ENCODE results near the gene ADAM19. TPM values are rescaled to one million over a fixed set of nuclear protein-coding genes. Genes with fewer than 3 reads are reported as not detected.

ADAM19 gene, protein sequence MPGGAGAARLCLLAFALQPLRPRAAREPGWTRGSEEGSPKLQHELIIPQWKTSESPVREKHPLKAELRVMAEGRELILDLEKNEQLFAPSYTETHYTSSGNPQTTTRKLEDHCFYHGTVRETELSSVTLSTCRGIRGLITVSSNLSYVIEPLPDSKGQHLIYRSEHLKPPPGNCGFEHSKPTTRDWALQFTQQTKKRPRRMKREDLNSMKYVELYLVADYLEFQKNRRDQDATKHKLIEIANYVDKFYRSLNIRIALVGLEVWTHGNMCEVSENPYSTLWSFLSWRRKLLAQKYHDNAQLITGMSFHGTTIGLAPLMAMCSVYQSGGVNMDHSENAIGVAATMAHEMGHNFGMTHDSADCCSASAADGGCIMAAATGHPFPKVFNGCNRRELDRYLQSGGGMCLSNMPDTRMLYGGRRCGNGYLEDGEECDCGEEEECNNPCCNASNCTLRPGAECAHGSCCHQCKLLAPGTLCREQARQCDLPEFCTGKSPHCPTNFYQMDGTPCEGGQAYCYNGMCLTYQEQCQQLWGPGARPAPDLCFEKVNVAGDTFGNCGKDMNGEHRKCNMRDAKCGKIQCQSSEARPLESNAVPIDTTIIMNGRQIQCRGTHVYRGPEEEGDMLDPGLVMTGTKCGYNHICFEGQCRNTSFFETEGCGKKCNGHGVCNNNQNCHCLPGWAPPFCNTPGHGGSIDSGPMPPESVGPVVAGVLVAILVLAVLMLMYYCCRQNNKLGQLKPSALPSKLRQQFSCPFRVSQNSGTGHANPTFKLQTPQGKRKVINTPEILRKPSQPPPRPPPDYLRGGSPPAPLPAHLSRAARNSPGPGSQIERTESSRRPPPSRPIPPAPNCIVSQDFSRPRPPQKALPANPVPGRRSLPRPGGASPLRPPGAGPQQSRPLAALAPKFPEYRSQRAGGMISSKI
- 1 to 10 TPM in 2 of 3 donors, under 1 TPM in 1; 0.60 to 4.9 (median 2.5) TPM for polyA plus RNA-seq

DNA sequence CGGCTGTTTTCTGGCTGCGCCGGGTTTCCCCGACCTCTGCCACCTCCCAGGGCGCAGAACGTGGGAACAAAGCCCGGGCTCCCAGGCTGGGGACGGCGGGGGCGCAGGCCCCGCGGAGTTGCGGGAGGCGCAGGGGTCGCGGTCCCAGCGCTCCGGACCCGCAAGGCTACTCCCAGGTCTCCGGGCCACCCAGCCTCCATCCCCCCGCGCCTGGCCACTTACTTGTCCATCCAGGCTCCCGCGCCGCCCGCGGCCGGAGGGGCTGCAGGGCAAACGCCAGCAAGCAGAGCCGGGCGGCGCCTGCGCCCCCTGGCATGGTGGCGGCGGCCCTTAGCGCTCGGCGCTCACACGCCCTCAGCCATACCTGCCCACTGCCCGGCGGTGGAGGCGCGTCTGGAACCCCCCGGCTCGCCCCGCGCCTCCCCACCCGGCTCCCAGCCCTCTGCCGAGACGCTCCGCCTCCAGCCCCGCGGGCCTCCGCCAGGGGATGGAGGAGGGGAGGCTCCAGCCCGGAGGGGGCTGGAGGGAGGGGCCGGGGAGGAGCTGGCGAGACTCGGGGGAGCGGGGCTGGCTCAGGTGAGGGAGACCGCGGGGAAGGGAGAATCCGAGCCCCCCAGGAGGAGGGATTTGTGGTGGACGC, at the start of gene ADAM19:
TSS of gene ADAM19 (minus strand) at position 395 of the 640 bp plus-strand sequence. CDS start at position 316, 79 bp downstream.
- no peak within 1 kb of the TSS for H3K27ac ChIP-seq (ENCODE audit: low read depth, low read length)
- WGBS, 3 donors: 0 to 1% (median 1%) methylated on average over 39 to 63 of the region's 63 CpGs

DNA sequence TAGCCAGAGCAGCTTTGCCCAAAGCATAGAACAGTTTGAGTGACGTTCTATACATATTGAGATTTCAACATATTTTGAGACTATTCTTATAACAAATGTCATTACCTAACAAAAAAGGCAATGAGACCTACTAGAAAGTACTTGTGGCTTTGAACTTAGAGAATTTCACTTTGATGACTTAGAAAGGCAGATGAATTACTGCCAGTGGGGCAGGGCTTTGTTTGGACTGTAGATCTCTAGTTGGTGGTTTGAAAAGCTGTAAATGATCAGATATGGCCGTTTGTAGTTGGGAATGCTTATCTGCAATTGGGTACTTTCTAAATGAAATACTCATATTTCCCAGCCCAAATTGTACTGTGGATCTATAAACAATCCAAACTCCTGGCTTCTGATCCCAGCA, 48.6 kb upstream of the ADAM19 start:
- no peak overlapping the region for H3K27ac ChIP-seq (ENCODE audit: low read depth, low read length)
- 22 to 60% (median 49%) methylated on average over 2 of the region's 2 CpGs for WGBS, 3 donors

DNA sequence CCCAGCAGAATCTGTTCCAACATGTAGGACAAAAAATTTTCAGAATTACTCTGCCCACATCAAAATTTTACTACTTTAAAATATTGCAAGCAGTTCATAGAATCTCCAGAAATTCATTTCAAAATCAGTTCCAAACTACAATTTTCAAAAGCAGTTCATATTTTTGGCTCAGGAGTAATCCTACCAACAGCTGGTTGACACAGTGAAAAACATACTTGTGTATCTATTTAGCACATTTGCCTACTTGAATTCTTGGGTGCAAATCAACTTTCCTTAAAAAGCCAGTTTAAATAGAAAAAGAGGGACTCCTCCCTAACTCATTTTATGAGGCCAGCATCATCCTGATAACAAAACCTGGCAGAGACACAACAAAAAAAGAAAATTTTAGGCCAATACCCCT, 45.2 kb upstream of the ADAM19 start:
- no peak overlapping the region for H3K27ac ChIP-seq (ENCODE audit: low read depth, low read length)

DNA sequence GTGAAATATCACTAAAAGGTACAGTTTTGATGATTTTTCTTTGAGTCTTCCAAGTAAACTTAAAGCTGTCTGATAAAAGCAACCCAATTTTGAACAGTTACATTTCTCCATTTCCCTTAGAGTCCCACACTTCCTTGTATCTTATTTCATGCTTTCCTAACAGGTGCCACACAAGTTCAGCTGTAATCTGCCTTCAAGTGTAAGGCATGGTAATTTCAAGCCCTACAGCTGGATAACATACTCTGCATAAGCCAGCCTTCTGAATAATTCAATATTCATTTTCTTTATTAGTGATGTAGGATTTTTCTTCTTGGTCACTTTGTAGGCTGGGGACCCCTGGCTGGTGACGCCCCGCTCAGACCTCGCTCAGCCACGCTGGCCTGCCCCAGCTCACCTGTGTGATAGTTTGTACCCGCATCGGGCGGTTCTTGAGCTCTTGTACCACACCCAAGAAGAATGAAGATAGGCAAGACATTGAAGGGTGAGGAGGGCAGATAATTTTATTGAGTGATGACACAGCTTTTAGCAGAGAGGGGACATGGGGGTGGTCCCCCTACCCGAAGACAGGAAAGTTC, 42.7 kb upstream of the ADAM19 start:
- WGBS, 3 donors: 97 to 98% (median 97%) methylated on average over 8 of the region's 8 CpGs
- no peak overlapping the region for H3K27ac ChIP-seq (ENCODE audit: low read depth, low read length)

DNA sequence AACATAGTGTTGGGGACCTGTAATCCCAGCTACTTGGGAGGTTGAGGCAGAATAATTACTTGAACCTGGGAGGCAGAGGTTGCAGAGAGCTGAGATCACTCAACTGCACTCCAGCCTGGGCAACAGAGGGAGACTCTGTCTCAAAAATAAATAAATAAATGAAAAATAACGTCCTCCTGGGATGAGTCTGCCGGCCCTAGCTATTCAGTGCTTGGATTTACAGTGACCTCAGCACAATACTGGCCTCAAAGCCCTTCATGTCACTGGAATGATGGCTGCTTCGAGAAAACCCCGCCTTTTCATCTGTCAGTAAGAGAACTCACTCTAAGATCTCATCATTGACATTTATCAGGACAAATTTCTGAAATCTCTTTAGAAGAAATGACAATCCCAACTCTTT, 41.2 kb upstream of the ADAM19 start:
- H3K27ac ChIP-seq (ENCODE audit: low read depth, low read length): no peak overlapping the region
- 75 to 86% (median 81%) methylated on average over 4 of the region's 4 CpGs for WGBS, 3 donors

DNA sequence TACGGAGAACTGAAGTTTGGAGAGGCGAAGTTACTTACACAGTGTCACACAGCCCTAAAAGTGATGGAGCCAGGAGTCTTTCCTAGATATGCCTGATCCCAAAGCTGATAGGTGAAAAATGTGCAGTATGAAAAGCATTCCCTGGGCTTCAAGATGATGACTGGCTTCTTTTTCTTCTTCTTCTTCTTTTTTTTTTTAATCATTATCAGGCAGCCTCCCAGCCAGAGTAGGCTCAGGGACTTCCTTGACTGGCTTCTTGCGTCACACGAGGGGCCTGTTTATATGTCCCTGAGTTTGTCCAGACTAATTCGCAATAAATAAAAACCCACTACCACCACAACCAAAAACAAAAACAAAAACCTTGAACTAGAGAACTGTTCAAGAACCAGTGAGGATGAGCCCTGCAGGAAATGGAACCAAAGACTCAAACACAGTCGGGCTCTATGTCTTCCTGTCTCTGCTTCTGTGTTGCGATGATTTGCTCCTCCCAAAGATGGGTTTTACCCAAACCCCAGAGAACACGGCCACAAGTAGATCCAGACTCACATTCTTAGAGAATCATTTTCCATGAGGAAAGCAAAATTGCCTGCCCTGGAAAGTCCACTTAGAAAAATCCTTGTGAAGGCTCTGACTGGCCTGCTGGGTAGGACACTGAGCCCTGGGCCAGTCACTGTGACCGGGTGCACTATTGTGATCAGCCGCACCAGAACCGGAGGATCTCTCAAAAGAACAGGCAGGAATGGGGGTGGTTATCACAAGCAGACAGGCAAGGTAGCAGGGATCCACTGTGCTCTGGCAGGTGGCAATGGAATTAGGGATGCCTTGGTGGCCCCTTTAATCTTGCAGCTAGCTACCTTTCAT, 38.0 kb upstream of the ADAM19 start:
- no peak overlapping the region for H3K27ac ChIP-seq (ENCODE audit: low read depth, low read length)
- 69 to 82% (median 74%) methylated on average over 11 of the region's 11 CpGs for WGBS, 3 donors

- WGBS, 3 donors: 88 to 94% (median 90%) methylated on average over 5 of the region's 5 CpGs
- no peak overlapping the region for H3K27ac ChIP-seq (ENCODE audit: low read depth, low read length)
Measured at GRCh38 chr5:157612581-157612980, 37.0 kb upstream of the ADAM19 start.

DNA sequence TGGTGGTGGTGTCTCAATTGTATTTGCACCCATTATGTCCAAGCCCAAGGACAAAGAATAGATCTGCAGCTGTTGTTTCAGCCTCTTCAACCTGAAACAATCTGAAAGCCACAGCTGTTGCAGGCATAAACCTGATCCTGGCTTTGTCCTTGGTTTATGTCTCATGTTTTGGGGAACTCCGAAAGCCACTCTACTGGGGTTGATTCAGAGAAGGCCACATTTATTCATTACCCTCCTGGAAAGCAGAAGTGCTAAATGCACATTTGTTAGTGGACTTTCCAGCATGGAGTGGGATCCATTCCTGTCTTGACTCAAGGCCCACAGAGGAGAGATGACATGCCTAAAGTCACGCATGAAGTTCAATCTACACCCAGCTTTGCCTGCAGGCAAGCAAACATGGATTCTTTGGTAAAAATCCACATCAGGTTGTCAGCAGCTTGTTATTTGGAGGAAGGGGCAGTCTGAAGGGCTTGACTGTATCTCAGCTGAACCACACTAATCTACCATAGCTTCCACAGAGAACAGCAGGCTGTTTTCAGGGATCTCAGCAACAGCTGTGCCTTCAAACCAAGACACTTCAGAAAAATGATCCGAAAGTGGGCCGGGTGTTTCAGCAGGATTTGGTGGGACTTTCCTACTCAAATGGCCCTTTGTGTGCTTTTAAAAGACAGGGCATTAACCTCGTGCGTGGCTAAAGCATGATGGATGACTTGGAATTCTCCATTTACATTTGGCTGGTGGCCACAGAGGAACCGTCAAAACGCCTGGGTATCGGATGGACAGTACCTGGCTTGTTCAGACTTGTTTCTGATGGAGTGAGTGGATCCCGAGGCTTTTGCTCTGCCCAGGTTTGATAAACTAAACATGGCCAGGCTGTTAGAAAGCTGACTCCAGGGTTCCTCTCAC, 36.2 kb upstream of the ADAM19 start:
- no peak overlapping the region for H3K27ac ChIP-seq (ENCODE audit: low read depth, low read length)
- 66 to 89% (median 87%) methylated on average over 10 of the region's 10 CpGs for WGBS, 3 donors

- 59 to 85% (median 81%) methylated on average over 5 of the region's 5 CpGs for WGBS, 3 donors
- H3K27ac ChIP-seq (ENCODE audit: low read depth, low read length): no peak overlapping the region
Measured at GRCh38 chr5:157610990-157611389, 35.4 kb upstream of the ADAM19 start.

DNA sequence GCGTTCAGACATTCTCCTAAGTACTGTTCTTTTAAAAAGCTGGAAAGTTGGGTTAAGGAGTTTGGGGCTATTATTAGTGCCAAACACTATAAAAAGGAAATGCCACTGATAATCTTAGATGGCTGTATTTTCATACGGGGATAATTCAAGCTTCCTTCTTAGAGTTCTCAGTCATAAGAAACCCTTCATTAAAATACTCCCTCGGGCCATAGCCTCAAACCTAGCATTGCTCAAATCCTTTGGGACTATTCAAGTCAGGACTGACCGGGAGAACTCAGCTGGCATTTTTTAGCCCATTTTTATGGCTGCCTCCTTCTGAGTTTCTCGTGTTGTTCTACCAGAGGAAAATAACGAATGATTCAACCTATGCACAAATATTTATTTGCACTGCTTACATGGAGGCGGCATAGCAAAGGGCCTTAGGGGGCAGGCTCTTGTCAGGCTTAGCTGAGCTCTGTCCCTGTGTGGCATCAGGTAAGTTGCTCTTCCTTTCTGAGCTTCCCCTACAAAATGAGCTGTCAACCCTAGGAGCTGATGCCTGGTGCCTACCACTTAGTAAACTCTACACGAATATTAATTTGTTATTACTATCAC, 33.5 kb upstream of the ADAM19 start:
- H3K27ac ChIP-seq (ENCODE audit: low read depth, low read length): no peak overlapping the region
- WGBS, 3 donors: 64 to 83% (median 76%) methylated on average over 8 of the region's 8 CpGs

- 55 to 68% (median 62%) methylated on average over 7 of the region's 7 CpGs for WGBS, 3 donors
- no peak overlapping the region for H3K27ac ChIP-seq (ENCODE audit: low read depth, low read length)
Measured at GRCh38 chr5:157607371-157608161, 32.0 kb upstream of the ADAM19 start.

GRCh38 chr5:157606046-157606445, 30.5 kb upstream of the ADAM19 start:
- H3K27ac ChIP-seq (ENCODE audit: low read depth, low read length): no peak overlapping the region
- WGBS, 3 donors: 92 to 98% (median 94%) methylated on average over 2 of the region's 2 CpGs

GRCh38 chr5:157603333-157604190, 28.0 kb upstream of the ADAM19 start:
- 76 to 83% (median 82%) methylated on average over 12 of the region's 12 CpGs for WGBS, 3 donors
- H3K27ac ChIP-seq (ENCODE audit: low read depth, low read length): no peak overlapping the region

- WGBS, 3 donors: 73 to 81% (median 78%) methylated on average over 4 of the region's 4 CpGs
- no peak overlapping the region for H3K27ac ChIP-seq (ENCODE audit: low read depth, low read length)
Measured at GRCh38 chr5:157602505-157602904, 26.9 kb upstream of the ADAM19 start.

DNA sequence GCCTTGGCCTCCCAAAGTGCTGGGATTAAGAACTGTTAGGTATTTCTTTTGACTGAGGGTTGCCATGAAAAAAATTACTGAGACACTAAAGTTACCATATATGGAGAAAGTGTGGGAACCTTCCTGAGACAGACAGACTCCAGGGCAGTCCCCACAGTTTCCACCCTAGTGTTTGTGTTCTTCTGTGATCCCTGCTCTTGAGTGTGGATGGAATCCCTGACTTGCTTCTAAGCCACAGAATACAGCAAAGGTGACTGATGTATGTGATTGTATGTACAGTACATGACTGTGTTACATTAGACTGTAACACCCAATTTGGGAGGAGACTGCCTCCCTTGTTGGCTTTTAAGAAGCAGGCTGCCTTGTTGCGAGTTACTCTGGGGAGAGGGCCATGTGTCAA, 24.7 kb upstream of the ADAM19 start:
- 93 to 100% (median 95%) methylated on average over 1 of the region's 1 CpG for WGBS, 3 donors
- no peak overlapping the region for H3K27ac ChIP-seq (ENCODE audit: low read depth, low read length)
